K562 (cell line): Measurements from ENCODE around the gene CCL27. TPM values are rescaled to one million over a fixed set of nuclear protein-coding genes. Genes with fewer than 3 reads are reported as not detected.

Source experiments
- BACH1 ChIP-seq: fragments of 200-800 bp; sonication (Bioruptor generic); IDR thresholded peaks from 2 replicates; pipeline ENCODE4 v1.6.1; 2016; ENCODE audit warnings: missing genetic modification characterization, missing compliant biosample characterization
- CBFA2T2 ChIP-seq: fragments of 450-650 bp; conservative IDR thresholded peaks from 2 replicates; pipeline ENCODE4 v1.6.1; 2017; ENCODE audit warnings: mild to moderate bottlenecking
- ERF ChIP-seq: fragments of 450-650 bp; formaldehyde crosslinking; IDR thresholded peaks from 2 replicates; pipeline ENCODE4 v1.4.0; 2020; ENCODE audit warnings: mild to moderate bottlenecking, mixed read lengths
- FOSL1 ChIP-seq: fragments of 200-800 bp; sonication (Bioruptor generic); conservative IDR thresholded peaks from 2 replicates; pipeline ENCODE4 v1.6.1; 2016; ENCODE audit warnings: missing genetic modification characterization, missing compliant biosample characterization
- FOXJ2 ChIP-seq: fragments of 200-800 bp; sonication (Bioruptor generic); IDR thresholded peaks from 2 replicates; pipeline ENCODE4 v1.6.1; 2016; ENCODE audit warnings: missing genetic modification characterization, missing compliant biosample characterization
- JUND ChIP-seq, 2 experiments: IDR thresholded peaks; 2 replicates in 1 of 2; 3 replicates in 1 of 2; pipeline ENCODE4 v1.6.1; 2011; ENCODE audit warnings: borderline replicate concordance in 2 of 2, low read depth in 2 of 2, low read length in 2 of 2, improper control_type of control experiment in 1 of 2, missing biosample characterization in 1 of 2, missing genetic modification characterization in 1 of 2, missing genetic modification reagents in 1 of 2
- NFIX ChIP-seq: fragments of 250-450 bp; sonication (Bioruptor Pico); IDR thresholded peaks from 2 replicates; pipeline ENCODE4 v1.4.0; 2020; ENCODE audit warnings: low read depth, mild to moderate bottlenecking, moderate library complexity
- SLC30A9 ChIP-seq: fragments of 250-450 bp; sonication (Bioruptor Pico); IDR thresholded peaks from 2 replicates; pipeline ENCODE4 v1.8.0; 2022; ENCODE audit warnings: mild to moderate bottlenecking, moderate library complexity
- ZBTB17 ChIP-seq: fragments of 450-650 bp; formaldehyde crosslinking; IDR thresholded peaks from 2 replicates; pipeline ENCODE4 v1.4.0; 2020; ENCODE audit warnings: mild to moderate bottlenecking
- ZNF217 ChIP-seq: sonication (generic); formaldehyde crosslinking; IDR thresholded peaks from 2 replicates; pipeline ENCODE4 v1.8.0; 2022; ENCODE audit warnings: mild to moderate bottlenecking, missing genetic modification reagents
- polyA plus RNA-seq, 8 experiments: library from polyadenylated mRNA; depleted of rRNA in 4 of 8; stranded (reverse) in 5 of 8; unstranded in 3 of 8; fragments of >200 nt; fragmentation: Nextera tagmentation in 2 of 8; fragmentation: Illumina TruSeq in 1 of 8; extraction: Ambion mirVana in 2 of 8; extraction: Trizol in 1 of 8; gene quantifications; 2 replicates each; pipeline versions ENCODE4 v1.2.1 to v1.2.3, GENCODE V29; 2011 to 2014; ENCODE audit warnings: inconsistent platforms in 1 of 8, missing spikeins in 1 of 8
- total RNA-seq, 7 experiments: library from RNA; depleted of rRNA in 6 of 7; stranded (reverse); fragments of >200 nt in 6 of 7; fragmentation: Illumina TruSeq in 2 of 7; extraction: Trizol in 2 of 7; gene quantifications; 2 replicates each; pipeline versions ENCODE4 v1.2.1 to v1.2.3, GENCODE V29; 2011 to 2021; ENCODE audit warnings: low replicate concordance in 1 of 7
- TF ChIP-seq, protein P1 (sequence below), 2 experiments: fragments of 450-650 bp in 1 of 2; sonication (generic) in 1 of 2; formaldehyde crosslinking in 1 of 2; IDR thresholded peaks; 2 replicates each; pipeline versions ENCODE4 v1.7.1 to v1.9.0; 2016 to 2022; ENCODE audit warnings: inconsistent platforms in 1 of 2, mild to moderate bottlenecking in 1 of 2, missing genetic modification reagents in 1 of 2

CCL27 gene
- total and polyA plus RNA-seq, 9 of the 15 experiments (the other 6 are each of a cell fraction or from before 2014, with no cell fraction given) = 0.10 to 0.53 (median 0.27) TPM; not detected in 5

DNA sequence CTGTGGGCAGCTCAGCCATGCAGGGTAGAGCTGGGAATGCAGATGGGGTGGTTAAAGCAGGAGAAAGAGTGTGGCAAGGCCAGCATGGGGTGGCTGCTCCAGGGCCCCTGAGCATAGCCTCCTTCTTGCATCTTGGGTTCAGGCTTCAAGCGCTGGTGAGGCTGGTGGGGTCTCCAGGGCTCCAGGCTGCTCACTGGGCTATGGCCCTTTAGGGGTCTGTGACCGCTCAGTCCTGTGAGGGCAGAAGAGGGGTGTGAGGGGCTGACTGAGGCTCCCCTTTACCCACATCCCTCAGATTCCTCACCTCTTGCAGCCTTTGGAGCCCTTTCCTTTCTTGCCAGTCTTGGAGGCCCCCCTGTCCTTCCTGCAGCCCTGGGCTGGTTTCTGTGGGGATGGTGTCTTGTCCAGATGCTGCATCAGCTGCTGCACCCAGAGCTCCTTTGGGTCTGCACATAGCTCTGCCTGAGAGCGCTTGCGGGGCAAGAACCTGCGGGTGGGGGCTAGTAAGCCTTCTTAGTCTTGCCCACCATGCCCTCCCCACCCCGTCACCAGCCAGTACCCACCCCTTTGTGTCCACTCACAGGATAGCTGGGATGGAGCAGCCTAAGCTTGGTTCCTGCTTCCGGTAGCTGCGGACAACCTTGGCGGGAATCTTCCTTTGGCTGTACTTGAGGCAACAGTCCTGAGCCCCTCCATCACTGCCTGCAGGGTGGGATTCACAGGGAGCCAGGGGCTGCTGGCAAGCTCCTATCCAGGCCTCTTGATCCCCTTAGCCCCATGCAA, 46.9 kb upstream of the CCL27 start (continued):
- TF ChIP-seq, protein P1, sequence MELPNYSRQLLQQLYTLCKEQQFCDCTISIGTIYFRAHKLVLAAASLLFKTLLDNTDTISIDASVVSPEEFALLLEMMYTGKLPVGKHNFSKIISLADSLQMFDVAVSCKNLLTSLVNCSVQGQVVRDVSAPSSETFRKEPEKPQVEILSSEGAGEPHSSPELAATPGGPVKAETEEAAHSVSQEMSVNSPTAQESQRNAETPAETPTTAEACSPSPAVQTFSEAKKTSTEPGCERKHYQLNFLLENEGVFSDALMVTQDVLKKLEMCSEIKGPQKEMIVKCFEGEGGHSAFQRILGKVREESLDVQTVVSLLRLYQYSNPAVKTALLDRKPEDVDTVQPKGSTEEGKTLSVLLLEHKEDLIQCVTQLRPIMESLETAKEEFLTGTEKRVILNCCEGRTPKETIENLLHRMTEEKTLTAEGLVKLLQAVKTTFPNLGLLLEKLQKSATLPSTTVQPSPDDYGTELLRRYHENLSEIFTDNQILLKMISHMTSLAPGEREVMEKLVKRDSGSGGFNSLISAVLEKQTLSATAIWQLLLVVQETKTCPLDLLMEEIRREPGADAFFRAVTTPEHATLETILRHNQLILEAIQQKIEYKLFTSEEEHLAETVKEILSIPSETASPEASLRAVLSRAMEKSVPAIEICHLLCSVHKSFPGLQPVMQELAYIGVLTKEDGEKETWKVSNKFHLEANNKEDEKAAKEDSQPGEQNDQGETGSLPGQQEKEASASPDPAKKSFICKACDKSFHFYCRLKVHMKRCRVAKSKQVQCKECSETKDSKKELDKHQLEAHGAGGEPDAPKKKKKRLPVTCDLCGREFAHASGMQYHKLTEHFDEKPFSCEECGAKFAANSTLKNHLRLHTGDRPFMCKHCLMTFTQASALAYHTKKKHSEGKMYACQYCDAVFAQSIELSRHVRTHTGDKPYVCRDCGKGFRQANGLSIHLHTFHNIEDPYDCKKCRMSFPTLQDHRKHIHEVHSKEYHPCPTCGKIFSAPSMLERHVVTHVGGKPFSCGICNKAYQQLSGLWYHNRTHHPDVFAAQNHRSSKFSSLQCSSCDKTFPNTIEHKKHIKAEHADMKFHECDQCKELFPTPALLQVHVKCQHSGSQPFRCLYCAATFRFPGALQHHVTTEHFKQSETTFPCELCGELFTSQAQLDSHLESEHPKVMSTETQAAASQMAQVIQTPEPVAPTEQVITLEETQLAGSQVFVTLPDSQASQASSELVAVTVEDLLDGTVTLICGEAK (IDR thresholded peaks at IDR 0.05) = no peak
- TF ChIP-seq, protein P1 (CRISPR knock-in tag; IDR thresholded peaks at IDR 0.05) = no peak
- no peak for TF ChIP-seq ERF (CRISPR knock-in tag)
- TF ChIP-seq JUND (IDR thresholded peaks at IDR 0.05; ENCODE audit: borderline replicate concordance, low read depth, low read length) = no peak
- TF ChIP-seq JUND (tag; IDR thresholded peaks at IDR 0.05; ENCODE audit: borderline replicate concordance, low read depth, low read length) = no peak
- TF ChIP-seq CBFA2T2 = no peak
- TF ChIP-seq FOSL1 (tag) = no peak
- no peak for TF ChIP-seq NFIX
- no peak for TF ChIP-seq FOXJ2
- no peak for TF ChIP-seq SLC30A9 (CRISPR knock-in tag)
- no peak for TF ChIP-seq BACH1 (tag)
- TF ChIP-seq ZBTB17 (CRISPR knock-in tag) = no peak
- TF ChIP-seq ZNF217 (CRISPR knock-in tag) = no peak
